Keratinocyte (primary cell): Measurements from ENCODE around the gene NES. TPM values are rescaled to one million over a fixed set of nuclear protein-coding genes. Genes with fewer than 3 reads are reported as not detected.

Experiments
- DNase-seq: peaks from one replicate; pipeline ENCODE4 v3.0.0-alpha.2; 2011; ENCODE audit warnings: low read depth, missing footprints, low spot score
- FAIRE-seq: peaks from 2 replicates; lab custom pipeline; 2011; peaks lifted over from hg19 to GRCh38; lab: Jason Lieb, UNC
- H2AFZ ChIP-seq: 2 replicates; pipeline ENCODE4 v1.6.0; 2012; ENCODE audit warnings: low read length, control low read depth, inconsistent platforms; ENCODE audit not compliant: control insufficient read depth
- H3K27ac ChIP-seq: 2 replicates; pipeline ENCODE4 v1.5.1; 2011; ENCODE audit warnings: low read length; ENCODE audit not compliant: control insufficient read depth, insufficient read depth
- H3K27me3 ChIP-seq: 3 replicates; pipeline ENCODE4 v1.6.0; 2011; ENCODE audit warnings: low read length; ENCODE audit not compliant: control insufficient read depth, insufficient read depth; ENCODE audit errors: extremely low read depth
- H3K36me3 ChIP-seq, 2 experiments: 2 replicates in 1 of 2; 3 replicates in 1 of 2; pipeline ENCODE4 v1.5.1; 2011; ENCODE audit warnings: low read length in 2 of 2, mild to moderate bottlenecking in 1 of 2; ENCODE audit not compliant: control insufficient read depth in 2 of 2, insufficient read depth in 2 of 2; ENCODE audit errors: extremely low read depth in 1 of 2
- H3K4me1 ChIP-seq: 3 replicates; pipeline ENCODE4 v1.5.1; 2011; ENCODE audit warnings: low read length; ENCODE audit not compliant: control insufficient read depth, insufficient read depth; ENCODE audit errors: extremely low read depth
- H3K4me2 ChIP-seq: 3 replicates; pipeline ENCODE4 v1.6.0; 2011; ENCODE audit warnings: low read depth, low read length; ENCODE audit not compliant: control insufficient read depth, insufficient read depth; ENCODE audit errors: extremely low read depth
- H3K4me3 ChIP-seq, 3 experiments: fragments of 200-600 bp in 1 of 3; sonication (generic) in 1 of 3; 2 replicates in 2 of 3; 3 replicates in 1 of 3; pipeline ENCODE4 v1.5.1; 2011 to 2016; ENCODE audit warnings: low read length in 3 of 3, mild to moderate bottlenecking in 3 of 3, control low read depth in 2 of 3, inconsistent platforms in 1 of 3, low read depth in 1 of 3, mixed read lengths in 1 of 3, mixed run types in 1 of 3, moderate library complexity in 1 of 3; ENCODE audit not compliant: control insufficient read depth in 2 of 3, insufficient read depth in 2 of 3; ENCODE audit errors: extremely low read depth in 1 of 3
- H3K79me2 ChIP-seq: 2 replicates; pipeline ENCODE4 v1.6.0; 2012; ENCODE audit warnings: low read length; ENCODE audit not compliant: control insufficient read depth, insufficient read depth
- H3K9ac ChIP-seq: 3 replicates; pipeline ENCODE4 v1.6.0; 2011; ENCODE audit warnings: low read length; ENCODE audit not compliant: control insufficient read depth, insufficient read depth; ENCODE audit errors: extremely low read depth
- H3K9me1 ChIP-seq: 3 replicates; pipeline ENCODE4 v1.6.0; 2011; ENCODE audit warnings: low read length; ENCODE audit not compliant: control insufficient read depth, insufficient read depth; ENCODE audit errors: extremely low read depth
- H3K9me3 ChIP-seq: 2 replicates; pipeline ENCODE4 v1.5.1; 2012; ENCODE audit warnings: low read depth, low read length; ENCODE audit not compliant: control insufficient read depth
- H4K20me1 ChIP-seq: 3 replicates; pipeline ENCODE4 v1.6.0; 2011; ENCODE audit warnings: low read length; ENCODE audit not compliant: control insufficient read depth, insufficient read depth; ENCODE audit errors: extremely low read depth
- EZH2 ChIP-seq: IDR thresholded peaks from one replicate; pipeline ENCODE4 v1.6.1; 2012; ENCODE audit warnings: inconsistent platforms, mild to moderate bottlenecking, low read length, moderate library complexity
- dilution Hi-C: fragments of 300-500 bp; cut with MboI; formaldehyde crosslinking; loops from one replicate; pipeline ENCODE4 v1.7.0; 2020; ENCODE audit warnings: low sequenced_read_pairs; ENCODE audit not compliant: extremely low pct_ligation_motif_present
- polyA plus RNA-seq, 5 experiments: library from polyadenylated mRNA; depleted of rRNA in 3 of 5; stranded (reverse) in 3 of 5; stranded (forward) in 1 of 5; unstranded in 1 of 5; fragments of >200 nt; gene quantifications; 1 replicate in 1 of 5; 2 replicates in 3 of 5; 3 replicates in 1 of 5; pipeline versions ENCODE4 v1.2.1 to v1.2.3, GENCODE V29; 2011 to 2012; ENCODE audit warnings: missing spikeins in 2 of 5, low read depth in 1 of 5, low replicate concordance in 1 of 5
- TF ChIP-seq, protein P1 (sequence below), 3 experiments: IDR thresholded peaks in 1 of 3; conservative IDR thresholded peaks in 1 of 3; optimal IDR thresholded peaks in 1 of 3; 2 replicates in 2 of 3; 3 replicates in 1 of 3; pipeline versions ENCODE3 to v1.5.1; 2011; ENCODE audit warnings: low read length in 3 of 3, mild to moderate bottlenecking in 3 of 3, moderate library complexity in 2 of 3, control low read depth in 1 of 3, inconsistent platforms in 1 of 3; ENCODE audit not compliant: insufficient read depth in 2 of 3; ENCODE audit errors: extremely low read depth in 1 of 3

Gene NES
- polyA plus RNA-seq, 1 donor (not counting 4 experiments of a cell fraction or from before 2014, with no cell fraction given) = not detected

DNA sequence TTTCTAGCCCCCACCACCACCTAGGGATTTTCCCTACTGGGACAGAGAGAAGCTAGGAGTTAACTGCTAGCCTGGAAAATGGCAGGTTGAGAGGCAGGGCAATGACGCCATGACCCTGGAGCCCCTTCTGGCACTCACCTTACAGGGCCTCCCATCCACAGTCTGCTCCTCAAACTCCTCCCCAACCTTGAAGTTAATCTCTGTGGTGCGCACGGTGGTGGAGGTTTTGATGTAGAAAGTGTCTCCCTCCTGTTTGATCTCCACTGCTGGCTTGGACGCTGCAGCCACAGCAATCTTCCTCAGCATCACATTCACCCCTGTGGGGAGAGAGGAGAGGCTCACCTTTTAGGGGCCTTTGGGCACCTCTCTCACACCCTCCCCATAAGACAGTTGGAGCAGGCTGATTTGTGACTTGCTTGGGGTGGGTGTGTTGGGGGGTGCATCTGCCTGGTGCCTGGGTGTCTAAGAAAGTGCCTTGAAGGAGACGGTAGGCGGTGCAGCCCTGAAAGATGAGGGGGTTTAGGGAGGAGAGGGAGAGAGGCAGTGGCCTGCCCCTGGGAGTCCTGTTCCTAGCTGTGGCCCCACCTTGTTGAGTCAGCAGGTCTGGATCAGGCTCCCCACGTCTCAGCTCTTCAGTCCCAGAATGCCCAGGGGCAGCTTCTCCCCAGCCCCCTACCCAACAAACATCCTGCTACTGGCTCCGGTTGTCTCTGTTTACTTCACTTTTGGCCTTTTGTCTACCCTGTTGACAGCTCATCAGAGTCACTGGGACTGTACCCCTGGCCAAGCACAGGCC lies 23.7 kb upstream of the NES start:
- dilution Hi-C loops = no loop called here
- H3K4me2 ChIP-seq = no peak overlapping the region
- H3K36me3 ChIP-seq = no peaks in the 10 kb centered on the region
- H3K9me3 ChIP-seq = no peaks in the 10 kb centered on the region
- H3K27me3 ChIP-seq = peaks cover 4% of the 10 kb centered on the region
- peaks cover 10% of the 10 kb centered on the region for H3K4me1 ChIP-seq
- H3K9ac ChIP-seq = no peak overlapping the region
- no peak for TF ChIP-seq EZH2
- TF ChIP-seq, protein P1, sequence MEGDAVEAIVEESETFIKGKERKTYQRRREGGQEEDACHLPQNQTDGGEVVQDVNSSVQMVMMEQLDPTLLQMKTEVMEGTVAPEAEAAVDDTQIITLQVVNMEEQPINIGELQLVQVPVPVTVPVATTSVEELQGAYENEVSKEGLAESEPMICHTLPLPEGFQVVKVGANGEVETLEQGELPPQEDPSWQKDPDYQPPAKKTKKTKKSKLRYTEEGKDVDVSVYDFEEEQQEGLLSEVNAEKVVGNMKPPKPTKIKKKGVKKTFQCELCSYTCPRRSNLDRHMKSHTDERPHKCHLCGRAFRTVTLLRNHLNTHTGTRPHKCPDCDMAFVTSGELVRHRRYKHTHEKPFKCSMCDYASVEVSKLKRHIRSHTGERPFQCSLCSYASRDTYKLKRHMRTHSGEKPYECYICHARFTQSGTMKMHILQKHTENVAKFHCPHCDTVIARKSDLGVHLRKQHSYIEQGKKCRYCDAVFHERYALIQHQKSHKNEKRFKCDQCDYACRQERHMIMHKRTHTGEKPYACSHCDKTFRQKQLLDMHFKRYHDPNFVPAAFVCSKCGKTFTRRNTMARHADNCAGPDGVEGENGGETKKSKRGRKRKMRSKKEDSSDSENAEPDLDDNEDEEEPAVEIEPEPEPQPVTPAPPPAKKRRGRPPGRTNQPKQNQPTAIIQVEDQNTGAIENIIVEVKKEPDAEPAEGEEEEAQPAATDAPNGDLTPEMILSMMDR (optimal IDR thresholded peaks at IDR 0.05 in 1 of 3, IDR thresholded peaks at IDR 0.05 in 1 of 3, conservative IDR thresholded peaks at IDR 0.05 in 1 of 3; ENCODE audit: extremely low read depth in 1 of 3, insufficient read depth in 2 of 3, low read length in 3 of 3) = no peak
- H3K4me3 ChIP-seq = no peak overlapping the region
- H4K20me1 ChIP-seq = no peaks in the 10 kb centered on the region
- no peak overlapping the region for H3K27ac ChIP-seq
- DNase-seq = no peak
- no peak overlapping the region for H2AFZ ChIP-seq
- no peaks in the 10 kb centered on the region for H3K9me1 ChIP-seq
- no peaks in the 10 kb centered on the region for H3K79me2 ChIP-seq
- no peak for FAIRE-seq

DNA sequence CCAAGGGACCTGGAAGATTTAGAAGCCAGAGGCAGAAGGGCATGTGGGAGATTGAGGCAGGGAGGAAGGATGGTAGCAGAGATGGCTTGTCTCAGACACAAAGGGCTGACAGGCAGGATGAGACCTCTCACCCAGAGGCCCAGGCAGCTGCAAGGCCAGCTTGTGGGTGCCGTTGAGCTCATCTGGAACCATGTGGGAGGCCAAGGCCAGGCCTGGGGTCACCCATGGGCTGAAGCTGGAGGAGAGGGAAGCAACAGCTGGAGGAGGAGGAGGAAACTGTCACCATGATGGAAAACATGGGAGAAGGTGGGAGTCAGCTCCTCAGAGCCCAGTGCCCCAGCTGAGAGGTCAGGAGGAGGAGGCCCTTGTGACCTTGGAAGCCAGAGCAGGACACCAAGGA lies 21.8 kb upstream of the NES start:
- Histone ChIP-seq H3K9me3 (no peaks in the 10 kb centered on the region), H3K36me3 (no peaks in the 10 kb centered on the region), H3K9ac (no peak overlapping the region), H3K79me2 (no peaks in the 10 kb centered on the region), H3K4me1 (peaks cover 4% of the 10 kb centered on the region), H3K27ac (no peak overlapping the region), H3K9me1 (no peaks in the 10 kb centered on the region), H3K4me3 (no peak overlapping the region), H3K27me3 (no peaks in the 10 kb centered on the region), H3K4me2 (no peak overlapping the region), H2AFZ (no peak overlapping the region), H4K20me1 (no peaks in the 10 kb centered on the region)
- no peak for TF ChIP-seq EZH2
- TF ChIP-seq, protein P1 (optimal IDR thresholded peaks at IDR 0.05 in 1 of 3, IDR thresholded peaks at IDR 0.05 in 1 of 3, conservative IDR thresholded peaks at IDR 0.05 in 1 of 3; ENCODE audit: extremely low read depth in 1 of 3, insufficient read depth in 2 of 3, low read length in 3 of 3) = no peak
- dilution Hi-C loops = no loop called here
- no peak for DNase-seq
- no peak for FAIRE-seq
